ENCODE data around the gene PLSCR4. TPM values are rescaled to one million over a fixed set of nuclear protein-coding genes. Genes with fewer than 3 reads are reported as not detected.

PLSCR4 gene
- total and polyA plus RNA-seq, 9 of the 15 experiments (the other 6 are each of a cell fraction or from before 2014, with no cell fraction given) = 0.11 to 0.68 (median 0.21) TPM

- POLR2A ChIA-PET = no interaction called here
- H3K9me3 ChIP-seq (replicated peaks; ENCODE audit: control insufficient read depth, insufficient read depth, low read depth, low read length) = no peaks in the 10 kb centered on the region
- ATAC-seq = no peak
Observed at GRCh38 chr3:146265720-146266119, 14.8 kb upstream of the PLSCR4 start.

More at GRCh38 chr3:146265720-146266119, 14.8 kb upstream of the PLSCR4 start:
- in situ Hi-C loops (cut with MboI) (no loop called here), intact Hi-C loops (cut with micrococcal nuclease) (no loop called here)
- no peaks in the 10 kb centered on the region for H3K9me1 ChIP-seq (ENCODE audit: control insufficient read depth, insufficient read depth, low read length)
- no peaks in the 10 kb centered on the region for H3K79me2 ChIP-seq (ENCODE audit: control insufficient read depth, insufficient read depth, low read length)
- H3K27me3 ChIP-seq (ENCODE audit: control insufficient read depth in 2 of 2, insufficient read depth in 2 of 2, low read length in 2 of 2) = no peaks in the 10 kb centered on the region
- CTCF ChIA-PET (ENCODE audit: low intra/inter-chr PET ratio) = no interaction called here
- FAIRE-seq = no peak
- no peaks in the 10 kb centered on the region for H3K4me1 ChIP-seq (replicated peaks in 1 of 2; ENCODE audit: control insufficient read depth in 2 of 2, insufficient read depth in 2 of 2, low read length in 2 of 2)
- TF ChIP-seq, protein P1, sequence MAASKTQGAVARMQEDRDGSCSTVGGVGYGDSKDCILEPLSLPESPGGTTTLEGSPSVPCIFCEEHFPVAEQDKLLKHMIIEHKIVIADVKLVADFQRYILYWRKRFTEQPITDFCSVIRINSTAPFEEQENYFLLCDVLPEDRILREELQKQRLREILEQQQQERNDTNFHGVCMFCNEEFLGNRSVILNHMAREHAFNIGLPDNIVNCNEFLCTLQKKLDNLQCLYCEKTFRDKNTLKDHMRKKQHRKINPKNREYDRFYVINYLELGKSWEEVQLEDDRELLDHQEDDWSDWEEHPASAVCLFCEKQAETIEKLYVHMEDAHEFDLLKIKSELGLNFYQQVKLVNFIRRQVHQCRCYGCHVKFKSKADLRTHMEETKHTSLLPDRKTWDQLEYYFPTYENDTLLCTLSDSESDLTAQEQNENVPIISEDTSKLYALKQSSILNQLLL (CRISPR knock-in tag; IDR thresholded peaks at IDR 0.05; ENCODE audit: borderline replicate concordance) = no peak
- no peak for TF ChIP-seq CBFA2T3 (IDR thresholded peaks at IDR 0.05)
- no peak for TF ChIP-seq RBM34 (IDR thresholded peaks at IDR 0.05; ENCODE audit: borderline replicate concordance, insufficient read depth, low read length)
- no peak for TF ChIP-seq TAL1 (IDR thresholded peaks at IDR 0.05)
- TF ChIP-seq ZNF253 (CRISPR knock-in tag; conservative IDR thresholded peaks at IDR 0.05) = no peak
- TF ChIP-seq ZNF699 (CRISPR knock-in tag; IDR thresholded peaks at IDR 0.05; ENCODE audit: insufficient replicate concordance) = no peak
- TF ChIP-seq ZNF668 (CRISPR knock-in tag; IDR thresholded peaks at IDR 0.05) = no peak
- no peak for TF ChIP-seq ZNF280A (IDR thresholded peaks at IDR 0.05; ENCODE audit: low read depth, partially characterized antibody)
- H3K27ac ChIP-seq (ENCODE audit: extremely low read depth, low read depth, low read length) = no peak overlapping the region
- no peaks in the 10 kb centered on the region for H3K36me3 ChIP-seq (ENCODE audit: control insufficient read depth, insufficient read depth, low read length)
- H4K20me1 ChIP-seq (replicated peaks; ENCODE audit: control insufficient read depth, insufficient read depth, low read length) = no peaks in the 10 kb centered on the region
- BruUV-seq (replicated peaks) = no TSS peak
- no peak overlapping the region for H3K4me2 ChIP-seq (ENCODE audit: insufficient read depth, low read length)
- no peak for DNase-seq (ENCODE audit: extremely low read depth in 1 of 4, low spot score in 3 of 4)
- H3K9ac ChIP-seq (ENCODE audit: insufficient read depth in 1 of 2, low read depth in 2 of 2, low read length in 2 of 2) = no peak overlapping the region
- 0% methylated on average over 1 of the region's 1 CpG for whole genome bisulfite sequencing (ENCODE audit: insufficient coverage, low coverage, missing lambda C conversion rate)
- H2AFZ ChIP-seq (ENCODE audit: low read depth, low read length) = no peak overlapping the region
- no peak overlapping the region for H3K4me3 ChIP-seq
